Activated CD4-positive, alpha-beta T cell treated with anti-CD3 and anti-CD28 coated beads, Interleukin-2, amount 10 ng/mL, durations not matched to agents 7 days and 5 days (primary cell): ENCODE data around the gene AGAP3. TPM values are rescaled to one million over a fixed set of nuclear protein-coding genes. Genes with fewer than 3 reads are reported as not detected.

Experiments
- CTCF ChIA-PET: fragments of 350-600 bp; sonication (Branson Sonifier 250); formaldehyde crosslinking; loops from one replicate; lab custom pipeline; 2021; ENCODE audit warnings: antibody characterized with exemption; lab: Charles Lee
- POLR2A ChIA-PET: fragments of 350-600 bp; sonication (Branson Sonifier 250); formaldehyde crosslinking; loops from one replicate; lab custom pipeline; 2021; ENCODE audit warnings: antibody characterized with exemption; lab: Charles Lee
- DNase-seq: peaks from one replicate; pipeline ENCODE4 v3.0.0-alpha.2; 2020
- H3K27ac Mint-ChIP-seq: one replicate; pipeline ENCODE4 v1.8.0; 2021; ENCODE audit warnings: mild to moderate bottlenecking, moderate library complexity, mixed read lengths
- H3K27me3 Mint-ChIP-seq: one replicate; pipeline ENCODE4 v1.8.0; 2021; ENCODE audit warnings: mixed read lengths
- H3K36me3 Mint-ChIP-seq: one replicate; pipeline ENCODE4 v1.8.0; 2021; ENCODE audit warnings: low read depth, mixed read lengths
- H3K4me1 Mint-ChIP-seq: one replicate; pipeline ENCODE4 v1.8.0; 2021; ENCODE audit warnings: mixed read lengths
- H3K4me3 Mint-ChIP-seq: one replicate; pipeline ENCODE4 v1.8.0; 2021; ENCODE audit warnings: mild to moderate bottlenecking, moderate library complexity, mixed read lengths
- H3K9me3 Mint-ChIP-seq: one replicate; pipeline ENCODE4 v1.8.0; 2021; ENCODE audit warnings: mixed read lengths
- total RNA-seq, 2 experiments: library from RNA; stranded (reverse); gene quantifications; one replicate each; pipeline ENCODE4 v1.2.3, GENCODE V29; 2021

AGAP3 gene
- total RNA-seq, 2 experiments from 2014 or later = 18.1 to 19.7 TPM

- Mint-ChIP-seq H3K9me3 (no peaks in the 10 kb centered on the region), H3K36me3 (no peaks in the 10 kb centered on the region), H3K4me1 (no peaks in the 10 kb centered on the region), H3K4me3 (no peak overlapping the region), H3K27me3 (no peaks in the 10 kb centered on the region), H3K27ac (no peak overlapping the region)
- no peak for DNase-seq
- ChIA-PET POLR2A (no interaction called here), CTCF (no interaction called here)
Observed at GRCh38 chr7:151100921-151101320, 14.6 kb downstream of the AGAP3 start.

DNA sequence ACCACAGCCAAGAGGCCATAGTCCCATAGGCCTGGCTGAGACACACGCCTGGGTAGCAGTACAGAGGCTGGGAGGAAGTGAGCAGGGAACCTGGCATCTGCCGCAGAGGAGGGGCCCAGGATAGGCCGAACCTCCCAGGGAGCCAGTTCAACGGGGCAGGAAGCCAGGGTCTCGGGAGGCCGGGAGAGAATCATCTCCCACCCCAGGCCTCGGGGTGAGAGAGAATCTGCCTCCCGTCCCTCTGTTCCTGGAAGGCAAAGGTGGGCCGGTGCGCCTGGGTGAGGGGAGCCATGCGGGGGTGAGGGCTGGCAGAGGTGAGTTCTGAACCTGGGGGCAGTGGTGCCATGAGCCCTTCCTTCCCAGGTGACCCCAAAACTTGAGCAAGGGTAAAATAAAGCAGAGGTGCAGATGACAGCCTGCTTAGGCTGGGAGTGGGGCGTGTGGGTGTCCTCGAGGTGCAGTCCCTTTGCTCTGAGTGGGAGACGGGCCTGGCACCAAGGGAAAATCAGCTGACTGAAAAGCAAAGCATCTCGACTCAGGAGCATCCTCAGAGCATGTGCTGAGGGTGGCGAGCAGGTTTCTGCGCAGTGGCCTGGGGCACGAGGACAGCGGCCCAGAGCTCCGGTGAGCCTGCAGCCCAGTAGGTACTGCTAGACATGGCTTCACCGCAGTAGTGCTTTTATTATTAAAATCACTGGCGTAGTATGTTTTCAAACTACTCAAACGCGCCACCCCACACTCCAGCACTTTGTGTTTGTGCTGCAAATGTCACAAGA is 15.5 kb downstream of the AGAP3 start:
- H3K4me1 Mint-ChIP-seq = no peaks in the 10 kb centered on the region
- no peaks in the 10 kb centered on the region for H3K27me3 Mint-ChIP-seq
- no peak for DNase-seq
- H3K4me3 Mint-ChIP-seq = no peak overlapping the region
- POLR2A ChIA-PET = no interaction called here
- CTCF ChIA-PET = interaction anchor here (0.9 to 2.1 kb wide), 3 partner anchors 10 to 108 kb away, joined by 4 to 8 read pairs (median 6); partner anchors contain the start of gene H2BK1
- no peaks in the 10 kb centered on the region for H3K36me3 Mint-ChIP-seq
- H3K9me3 Mint-ChIP-seq = no peaks in the 10 kb centered on the region
- H3K27ac Mint-ChIP-seq = no peak overlapping the region

DNA sequence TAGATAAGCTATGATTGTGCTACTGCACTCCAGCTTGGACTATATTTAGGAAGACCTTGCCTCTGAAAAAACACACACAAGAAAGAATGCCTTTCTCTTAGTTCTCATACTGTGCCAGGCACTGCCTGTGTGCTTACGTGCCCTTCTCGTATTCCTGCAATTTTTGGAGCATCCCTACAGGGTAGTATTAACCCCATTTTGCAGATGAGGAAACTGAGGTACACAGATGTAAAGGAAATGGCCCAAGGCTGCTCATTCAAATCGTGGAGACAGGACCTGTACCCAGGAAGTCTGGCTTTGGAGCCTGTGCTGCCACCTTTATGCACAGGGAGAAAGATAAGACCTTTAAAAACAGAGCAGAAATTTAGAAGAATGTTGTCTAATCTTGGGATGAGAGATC is 16.7 kb downstream of the AGAP3 start:
- POLR2A ChIA-PET = interaction anchor here (0.6 kb wide), 1 partner anchor 110 kb away, joined by 3 read pairs; no protein-coding TSS in a partner anchor
- H3K27ac Mint-ChIP-seq = no peak overlapping the region
- H3K36me3 Mint-ChIP-seq = no peaks in the 10 kb centered on the region
- H3K9me3 Mint-ChIP-seq = no peaks in the 10 kb centered on the region
- H3K4me1 Mint-ChIP-seq = no peaks in the 10 kb centered on the region
- no peaks in the 10 kb centered on the region for H3K27me3 Mint-ChIP-seq
- H3K4me3 Mint-ChIP-seq = no peak overlapping the region
- no peak for DNase-seq
- CTCF ChIA-PET = interaction anchor here (1.8 to 2.1 kb wide), 2 partner anchors 8 to 30 kb away, joined by 6 to 8 read pairs; no protein-coding TSS in a partner anchor

DNA sequence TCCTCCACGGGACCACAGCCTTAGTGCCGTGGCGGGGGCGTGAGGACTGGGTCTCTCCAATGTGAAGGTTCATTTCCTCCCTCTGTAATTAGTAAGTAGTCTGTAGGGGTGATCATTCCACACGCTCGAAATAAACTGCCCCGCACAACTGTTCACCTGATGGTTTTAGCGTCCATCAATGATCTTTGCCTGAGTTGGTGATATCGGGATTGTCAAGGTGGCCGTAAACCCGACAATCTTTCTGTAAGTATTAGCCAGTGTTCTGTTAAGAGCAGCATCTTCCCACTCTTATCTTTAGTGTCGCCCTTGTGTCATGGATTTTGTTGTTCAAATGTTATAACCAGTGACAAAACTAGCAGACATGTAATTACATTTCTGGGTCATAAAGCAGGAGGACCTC is 17.7 kb downstream of the AGAP3 start:
- Mint-ChIP-seq H3K9me3 (no peaks in the 10 kb centered on the region), H3K27me3 (no peaks in the 10 kb centered on the region), H3K4me1 (no peaks in the 10 kb centered on the region), H3K36me3 (no peaks in the 10 kb centered on the region), H3K27ac (no peak overlapping the region), H3K4me3 (no peak overlapping the region)
- ChIA-PET POLR2A (no interaction called here), CTCF (interaction anchor here (2.1 kb wide), 1 partner anchor 7 kb away, joined by 8 read pairs; no protein-coding TSS in a partner anchor)
- no peak for DNase-seq

DNA sequence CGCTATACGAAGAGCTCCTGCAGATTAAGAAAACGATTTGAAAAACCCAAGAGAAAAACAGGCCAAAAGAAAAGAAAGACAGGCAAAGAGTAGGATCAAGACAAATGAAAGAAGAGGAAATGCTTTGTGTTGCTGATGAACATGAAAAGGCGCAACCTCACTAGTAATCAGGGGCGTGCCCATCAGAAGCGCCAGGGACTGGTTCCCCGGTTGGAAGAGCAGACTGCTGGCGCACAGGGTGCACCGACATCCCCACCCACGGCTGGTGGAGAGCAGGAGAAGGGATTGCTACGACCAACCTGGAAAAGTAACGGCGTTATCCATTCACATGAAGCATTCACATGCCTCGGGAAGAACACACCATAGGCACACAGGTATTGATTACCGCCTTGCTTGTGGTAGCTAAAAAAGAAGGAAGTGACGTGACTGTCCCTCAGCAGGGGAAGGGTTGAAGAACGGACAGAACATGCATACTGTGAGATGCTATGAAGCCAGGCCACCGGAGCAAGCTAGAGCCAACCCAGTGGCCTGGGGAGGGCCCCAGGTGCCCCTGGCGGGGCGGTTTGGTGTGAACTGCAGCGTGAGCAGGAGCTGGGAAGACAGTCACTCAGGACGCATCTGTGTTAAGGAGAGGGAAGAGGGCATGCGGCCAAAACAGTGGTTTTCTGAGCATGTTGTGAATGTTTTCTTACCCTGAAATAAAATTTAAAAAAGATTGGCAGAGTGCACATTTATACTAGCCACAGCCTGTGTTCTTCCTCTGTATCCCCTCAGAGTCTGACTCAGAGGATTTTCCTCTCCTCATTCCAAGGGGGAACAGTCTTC is 18.3 kb downstream of the AGAP3 start:
- Mint-ChIP-seq H3K36me3 (no peaks in the 10 kb centered on the region), H3K9me3 (no peaks in the 10 kb centered on the region), H3K27ac (no peak overlapping the region), H3K4me3 (no peak overlapping the region), H3K4me1 (no peaks in the 10 kb centered on the region), H3K27me3 (no peaks in the 10 kb centered on the region)
- DNase-seq = no peak
- POLR2A ChIA-PET = no interaction called here
- CTCF ChIA-PET = interaction anchor here (0.6 kb wide), 1 partner anchor 299 kb away, joined by 3 read pairs; no protein-coding TSS in a partner anchor

DNA sequence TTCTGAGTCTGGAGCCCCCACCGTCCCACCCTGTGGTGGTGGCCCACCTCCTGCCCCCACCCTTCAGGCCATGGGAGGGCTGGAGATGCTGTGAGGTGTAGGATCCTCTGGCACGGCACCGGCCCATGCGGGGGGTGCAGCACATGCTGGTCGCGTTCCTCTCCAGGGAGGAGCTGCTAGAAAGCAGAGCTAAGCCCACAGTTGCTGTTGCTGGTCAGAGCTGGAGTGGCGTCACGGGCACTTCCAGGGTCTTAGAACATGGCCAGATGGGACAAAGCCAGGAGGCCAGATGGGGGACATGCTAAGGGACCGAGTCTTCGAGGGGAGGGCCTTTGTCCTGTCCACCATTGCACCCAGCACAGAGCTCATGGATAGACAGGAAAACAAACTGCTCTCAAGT is 21.6 kb downstream of the AGAP3 start:
- no peaks in the 10 kb centered on the region for H3K9me3 Mint-ChIP-seq
- ChIA-PET CTCF (interaction anchor here (0.6 to 1.2 kb wide), 2 partner anchors 12 to 50 kb away, joined by 4 to 6 read pairs; no protein-coding TSS in a partner anchor), POLR2A (no interaction called here)

GRCh38 chr7:151109094-151110048 is 23.1 kb downstream of the AGAP3 start:
- H3K36me3 Mint-ChIP-seq = no peaks in the 10 kb centered on the region
- POLR2A ChIA-PET = no interaction called here
- no peak overlapping the region for H3K4me3 Mint-ChIP-seq
- H3K27me3 Mint-ChIP-seq = no peaks in the 10 kb centered on the region
- H3K27ac Mint-ChIP-seq = peak overlapping the region; percentile 13
- no peaks in the 10 kb centered on the region for H3K4me1 Mint-ChIP-seq
- no peaks in the 10 kb centered on the region for H3K9me3 Mint-ChIP-seq
- CTCF ChIA-PET = interaction anchor here (0.6 to 1.8 kb wide), 4 partner anchors 15 to 1046 kb away, joined by 3 to 8 read pairs (median 6); no protein-coding TSS in a partner anchor
- DNase-seq = no peak

More for the DNA sequence above, 21.6 kb downstream of the AGAP3 start:
- Mint-ChIP-seq H3K4me1 (no peaks in the 10 kb centered on the region), H3K27me3 (no peaks in the 10 kb centered on the region), H3K4me3 (no peak overlapping the region), H3K27ac (no peak overlapping the region), H3K36me3 (no peaks in the 10 kb centered on the region)
- no peak for DNase-seq

DNA sequence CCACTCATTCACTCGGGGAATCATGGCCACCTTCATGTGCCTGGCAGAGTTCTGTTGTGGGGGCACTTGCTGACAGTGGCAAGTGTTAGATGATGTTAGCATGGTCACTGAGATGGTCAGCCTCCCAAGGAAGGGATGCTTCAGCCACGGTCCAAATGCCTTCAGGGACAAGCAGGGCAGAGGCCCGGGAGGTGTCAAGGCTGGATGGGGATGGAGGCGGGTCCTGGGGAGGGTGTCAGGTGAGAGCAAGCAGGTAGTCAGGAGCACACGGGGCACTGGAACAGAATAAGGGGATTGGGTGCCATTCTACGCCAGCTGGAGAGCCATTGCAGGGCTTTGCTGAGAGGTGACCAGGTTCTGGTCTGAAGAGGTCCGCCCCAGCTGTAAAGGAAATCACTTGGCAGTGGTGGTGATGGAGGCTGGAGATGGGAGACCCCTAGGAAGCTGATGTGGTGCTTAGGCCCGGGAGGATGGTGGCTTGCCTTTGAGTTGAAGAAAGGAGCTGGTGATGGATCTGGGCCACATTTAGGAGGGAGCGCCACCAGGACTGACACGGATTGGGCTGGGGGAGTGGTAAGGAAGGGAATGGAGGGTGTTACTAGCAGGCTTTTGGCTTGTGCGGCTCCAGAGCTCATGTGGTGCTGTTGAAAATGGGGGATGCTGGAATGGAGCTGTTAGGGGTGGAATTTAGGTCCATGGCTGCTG is 24.1 kb downstream of the AGAP3 start:
- H3K27ac Mint-ChIP-seq = no peak overlapping the region

DNA sequence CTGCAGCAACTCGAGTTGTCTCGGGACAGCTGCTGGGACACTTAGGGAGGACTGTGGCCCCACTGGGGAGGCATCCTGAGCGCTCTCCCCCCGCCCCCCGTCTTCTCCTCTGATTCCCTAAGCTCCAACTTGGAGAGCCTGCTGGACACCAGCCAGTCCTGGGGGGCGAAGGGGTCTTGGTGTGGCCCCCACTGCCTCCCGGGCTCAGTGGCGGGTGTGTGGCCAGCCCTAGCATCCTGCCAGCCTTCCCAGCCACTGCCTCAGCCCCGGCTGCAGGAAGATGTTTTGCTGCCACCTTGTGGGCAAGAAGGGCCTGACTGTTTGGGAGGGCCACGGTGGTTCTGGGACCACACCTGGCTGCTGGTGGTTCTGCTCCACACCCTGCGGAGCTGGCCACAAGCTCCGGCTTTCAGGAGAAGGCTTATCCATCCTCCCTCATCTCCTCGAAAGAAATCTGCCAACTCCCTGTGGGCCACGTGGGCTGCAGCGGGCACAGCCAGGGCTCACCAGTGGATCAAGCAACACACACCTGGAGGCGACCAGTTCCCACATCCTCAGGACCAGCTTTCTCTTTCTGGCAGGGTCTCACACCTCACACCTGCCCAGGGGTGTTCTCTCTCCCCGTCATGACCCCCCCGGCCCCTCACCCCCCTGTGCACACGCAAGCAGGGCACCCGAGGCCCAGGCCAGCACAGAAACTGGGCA is 24.8 kb downstream of the AGAP3 start:
- peak; percentile 79 for DNase-seq
- Mint-ChIP-seq H3K4me1 (peaks cover 4% of the 10 kb centered on the region), H3K27me3 (peaks cover 5% of the 10 kb centered on the region), H3K4me3 (no peak overlapping the region), H3K36me3 (no peaks in the 10 kb centered on the region), H3K9me3 (no peaks in the 10 kb centered on the region), H3K27ac (no peak overlapping the region)
- CTCF ChIA-PET = interaction anchor here (0.6 to 2.2 kb wide), 19 partner anchors 8 to 331 kb away, joined by 3 to 10 read pairs (median 3); partner anchors contain the start of genes ABCB8 and FASTK
- POLR2A ChIA-PET = no interaction called here

More for the DNA sequence above, 24.1 kb downstream of the AGAP3 start:
- H3K4me1 Mint-ChIP-seq = no peaks in the 10 kb centered on the region
- no peaks in the 10 kb centered on the region for H3K9me3 Mint-ChIP-seq
- ChIA-PET CTCF (interaction anchor here (0.6 to 2.2 kb wide), 17 partner anchors 8 to 330 kb away, joined by 3 to 10 read pairs (median 3); partner anchors contain the start of gene ABCB8), POLR2A (no interaction called here)
- H3K27me3 Mint-ChIP-seq = no peaks in the 10 kb centered on the region
- no peaks in the 10 kb centered on the region for H3K36me3 Mint-ChIP-seq
- DNase-seq = no peak
- H3K4me3 Mint-ChIP-seq = no peak overlapping the region

DNA sequence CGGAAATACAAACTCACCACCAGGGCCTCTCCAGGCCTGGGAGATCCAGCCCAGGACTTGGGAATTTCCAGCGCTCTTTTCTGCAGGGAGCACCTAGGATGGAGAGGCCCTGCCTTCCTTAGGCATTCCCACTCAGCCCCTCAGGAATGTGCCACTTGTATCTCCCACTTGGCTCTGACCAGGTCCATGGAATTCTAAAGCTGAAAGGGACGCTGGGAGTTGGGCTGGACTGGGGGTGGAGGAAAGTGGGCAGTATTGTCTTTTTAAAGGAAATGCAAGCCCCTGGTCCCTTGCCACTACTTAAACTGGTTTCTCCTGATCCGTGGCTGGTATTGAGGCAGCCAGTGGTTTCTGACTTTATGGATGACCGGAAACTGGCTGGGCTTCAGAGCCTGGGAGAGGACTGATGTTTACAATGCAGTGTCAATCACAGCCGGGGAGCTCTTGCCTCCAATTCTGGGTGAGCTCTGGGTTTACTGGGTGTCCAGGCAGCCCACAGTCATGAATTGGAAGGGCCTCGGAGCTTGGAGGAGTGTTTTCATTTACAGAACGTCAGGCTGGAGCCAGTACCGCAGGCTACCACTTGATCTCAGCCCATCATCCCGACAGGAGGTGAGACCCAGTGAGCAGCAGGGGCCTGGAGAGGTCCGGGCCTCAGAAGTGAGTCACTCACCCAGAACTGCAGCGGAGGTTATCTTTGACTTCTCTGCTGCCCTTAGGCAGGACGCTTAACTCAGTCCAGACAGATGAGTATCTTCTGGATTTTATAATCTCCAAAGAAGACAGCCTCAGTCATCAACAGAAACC is 27.3 kb downstream of the AGAP3 start:
- Mint-ChIP-seq H3K27me3 (peaks cover 5% of the 10 kb centered on the region), H3K9me3 (no peaks in the 10 kb centered on the region), H3K27ac (no peak overlapping the region), H3K36me3 (no peaks in the 10 kb centered on the region), H3K4me3 (peak overlapping the region; percentile 30), H3K4me1 (peaks cover 8% of the 10 kb centered on the region)
- POLR2A ChIA-PET = no interaction called here
- DNase-seq = no peak
- CTCF ChIA-PET = interaction anchor here (1.0 to 3.8 kb wide), 3 partner anchors 10 to 261 kb away, joined by 3 to 18 read pairs (median 3); no protein-coding TSS in a partner anchor
